GM23248 (cell line): ENCODE measurements around the gene KIZ. TPM values are rescaled to one million over a fixed set of nuclear protein-coding genes. Genes with fewer than 3 reads are reported as not detected.
A peak's percentile ranks its signal among the peaks of the same experiment; 100 is the strongest.

Experiments used
- DNase-seq: peaks from one replicate; pipeline ENCODE4 v3.0.0-alpha.2; 2015
- H2AFZ ChIP-seq: fragments of 200-600 bp; sonication (generic); 2 replicates; pipeline ENCODE4 v1.6.1; 2016; ENCODE audit warnings: antibody characterized with exemption
- H3F3A ChIP-seq: fragments of 200-600 bp; sonication (generic); 2 replicates; pipeline ENCODE4 v1.6.1; 2016; ENCODE audit warnings: mild to moderate bottlenecking, antibody characterized with exemption, mixed run types; ENCODE audit not compliant: insufficient read depth
- H3K27ac ChIP-seq: fragments of 200-600 bp; sonication (generic); 2 replicates; pipeline ENCODE4 v1.5.1; 2016; ENCODE audit warnings: mild to moderate bottlenecking
- H3K27me3 ChIP-seq: fragments of 200-600 bp; sonication (generic); replicated peaks from 2 replicates; pipeline ENCODE4 v1.6.1; 2016; ENCODE audit warnings: mild to moderate bottlenecking; ENCODE audit not compliant: insufficient read depth
- H3K36me3 ChIP-seq: fragments of 200-600 bp; sonication (generic); 2 replicates; pipeline ENCODE4 v1.6.1; 2016; ENCODE audit warnings: low read depth, mild to moderate bottlenecking
- H3K4me1 ChIP-seq: fragments of 200-600 bp; sonication (generic); 2 replicates; pipeline ENCODE4 v1.6.1; 2016; ENCODE audit warnings: mild to moderate bottlenecking; ENCODE audit not compliant: insufficient read depth
- H3K4me2 ChIP-seq: fragments of 200-600 bp; sonication (generic); one replicate; pipeline ENCODE4 v1.6.1; 2016; ENCODE audit warnings: mild to moderate bottlenecking; ENCODE audit not compliant: unreplicated experiment
- H3K4me3 ChIP-seq: fragments of 200-600 bp; sonication (generic); 2 replicates; pipeline ENCODE4 v1.5.1; 2016; ENCODE audit warnings: mild to moderate bottlenecking
- H3K79me2 ChIP-seq: fragments of 200-600 bp; sonication (generic); 2 replicates; pipeline ENCODE4 v1.6.1; 2016; ENCODE audit warnings: mild to moderate bottlenecking; ENCODE audit not compliant: insufficient read depth
- H3K9ac ChIP-seq: fragments of 200-600 bp; sonication (generic); 2 replicates; pipeline ENCODE4 v1.6.1; 2016; ENCODE audit warnings: mild to moderate bottlenecking
- H3K9me2 ChIP-seq: fragments of 200-600 bp; sonication (generic); 2 replicates; pipeline ENCODE4 v1.6.1; 2016; ENCODE audit warnings: mixed run types, mild to moderate bottlenecking, moderate library complexity; ENCODE audit not compliant: insufficient read depth
- H3K9me3 ChIP-seq: fragments of 200-600 bp; sonication (generic); one replicate; pipeline ENCODE4 v1.6.1; 2017; ENCODE audit warnings: low read depth
- H4K20me1 ChIP-seq: fragments of 200-600 bp; sonication (generic); 2 replicates; pipeline ENCODE4 v1.6.0; 2016; ENCODE audit not compliant: insufficient read depth
- EZH2 ChIP-seq: fragments of 200-600 bp; sonication (generic); IDR thresholded peaks from 2 replicates; pipeline ENCODE4 v1.6.1; 2018; ENCODE audit warnings: antibody characterized with exemption, mild to moderate bottlenecking; ENCODE audit not compliant: insufficient read depth, poor library complexity, severe bottlenecking
- EZH2phosphoT487 ChIP-seq: fragments of 200-600 bp; sonication (generic); IDR thresholded peaks from 2 replicates; pipeline ENCODE4 v1.6.1; 2018; ENCODE audit warnings: antibody characterized with exemption, moderate library complexity, mild to moderate bottlenecking, low read depth; ENCODE audit not compliant: insufficient read depth
- WGBS, 2 experiments: methylation state at CpG; one replicate each; pipeline ENCODE4 v1.1.6; 2015 to 2017; ENCODE audit warnings: low lambda C conversion rate in 2 of 2, low coverage in 1 of 2; ENCODE audit errors: missing lambda C conversion rate in 2 of 2; 5-methylcytosine and 5-hydroxymethylcytosine counted together
- in situ Hi-C: fragments of 300-500 bp; cut with MboI; formaldehyde crosslinking; loops from 2 replicates; pipeline ENCODE4 v1.15.0; 2020
- polyA plus RNA-seq: library from polyadenylated mRNA; unstranded; fragments of >200 nt; fragmentation: Nextera tagmentation; extraction: Ambion mirVana; gene quantifications from 2 replicates; pipeline ENCODE4 v1.2.1, GENCODE V29; 2016
- total RNA-seq: library from RNA; depleted of rRNA; stranded (reverse); fragments of >200 nt; shearing (Covaris generic); gene quantifications from 2 replicates; pipeline ENCODE4 v1.2.3, GENCODE V29; 2014

KIZ gene
- total and polyA plus RNA-seq, 2 experiments from 2014 or later = 15.4 to 24.5 TPM

GRCh38 chr20:21191839-21192238 is 66.0 kb downstream of the KIZ start:
- in situ Hi-C loops = no loop called here
- Histone ChIP-seq H3K9ac (no peak overlapping the region), H4K20me1 (no peaks in the 10 kb centered on the region), H3K9me3 (no peaks in the 10 kb centered on the region), H3K4me1 (no peaks in the 10 kb centered on the region), H3F3A (no peaks in the 10 kb centered on the region), H3K27me3 (no peaks in the 10 kb centered on the region), H3K4me3 (no peak overlapping the region), H3K36me3 (no peaks in the 10 kb centered on the region), H2AFZ (no peak overlapping the region), H3K79me2 (no peaks in the 10 kb centered on the region), H3K27ac (no peak overlapping the region), H3K9me2 (no peaks in the 10 kb centered on the region), H3K4me2 (no peak overlapping the region)
- no peak for DNase-seq
- no peak for TF ChIP-seq EZH2
- TF ChIP-seq EZH2phosphoT487 = no peak
- 70 to 74% methylated on average over 5 of the region's 5 CpGs for WGBS, 2 experiments

GRCh38 chr20:21202259-21202658 is 76.4 kb downstream of the KIZ start:
- Histone ChIP-seq H3K4me2 (no peak overlapping the region), H3K9me3 (no peaks in the 10 kb centered on the region), H2AFZ (no peak overlapping the region), H3K79me2 (no peaks in the 10 kb centered on the region), H3K9ac (no peak overlapping the region), H3K4me1 (no peaks in the 10 kb centered on the region), H3K4me3 (no peak overlapping the region), H4K20me1 (no peaks in the 10 kb centered on the region), H3K36me3 (no peaks in the 10 kb centered on the region), H3K27me3 (no peaks in the 10 kb centered on the region), H3F3A (no peaks in the 10 kb centered on the region), H3K27ac (no peak overlapping the region), H3K9me2 (no peaks in the 10 kb centered on the region)
- 67 to 68% methylated on average over 2 of the region's 2 CpGs for WGBS, 2 experiments
- DNase-seq = peak; percentile 39
- in situ Hi-C loops = no loop called here
- no peak for TF ChIP-seq EZH2
- TF ChIP-seq EZH2phosphoT487 = no peak

GRCh38 chr20:21203088-21203656 is 77.3 kb downstream of the KIZ start:
- Histone ChIP-seq H3K79me2 (no peaks in the 10 kb centered on the region), H3K9me2 (no peaks in the 10 kb centered on the region)
- 98% methylated on average over 4 of the region's 4 CpGs for WGBS, 2 experiments

GRCh38 chr20:21206584-21206983 is 80.7 kb downstream of the KIZ start:
- Histone ChIP-seq H3K27ac (no peak overlapping the region), H2AFZ (no peak overlapping the region), H3K9me3 (no peaks in the 10 kb centered on the region), H3F3A (no peaks in the 10 kb centered on the region), H3K4me2 (no peak overlapping the region), H3K9ac (no peak overlapping the region), H3K36me3 (no peaks in the 10 kb centered on the region), H3K4me1 (no peaks in the 10 kb centered on the region), H3K27me3 (no peaks in the 10 kb centered on the region), H3K4me3 (no peak overlapping the region), H3K9me2 (no peaks in the 10 kb centered on the region), H4K20me1 (no peaks in the 10 kb centered on the region), H3K79me2 (no peaks in the 10 kb centered on the region)
- DNase-seq = no peak
- TF ChIP-seq EZH2phosphoT487 (no peak), EZH2 (no peak)
- in situ Hi-C loops = no loop called here
- WGBS, 2 experiments = 75 to 85% methylated on average over 3 of the region's 3 CpGs

More at GRCh38 chr20:21203088-21203656, 77.3 kb downstream of the KIZ start:
- H2AFZ ChIP-seq = no peak overlapping the region
- H4K20me1 ChIP-seq = no peaks in the 10 kb centered on the region
- H3K4me2 ChIP-seq = no peak overlapping the region
- TF ChIP-seq EZH2 (no peak), EZH2phosphoT487 (no peak)
- H3K9me3 ChIP-seq = no peaks in the 10 kb centered on the region
- no peak overlapping the region for H3K27ac ChIP-seq
- in situ Hi-C loops = no loop called here
- H3K4me1 ChIP-seq = no peaks in the 10 kb centered on the region
- no peaks in the 10 kb centered on the region for H3F3A ChIP-seq
- H3K27me3 ChIP-seq = no peaks in the 10 kb centered on the region
- no peaks in the 10 kb centered on the region for H3K36me3 ChIP-seq
- no peak for DNase-seq
- H3K4me3 ChIP-seq = no peak overlapping the region
- H3K9ac ChIP-seq = no peak overlapping the region

GRCh38 chr20:21208999-21209398 is 83.1 kb downstream of the KIZ start:
- in situ Hi-C loops = no loop called here
- no peak overlapping the region for H2AFZ ChIP-seq
- H3K27me3 ChIP-seq = no peaks in the 10 kb centered on the region
- H3K9me2 ChIP-seq = no peaks in the 10 kb centered on the region
- no peaks in the 10 kb centered on the region for H3K79me2 ChIP-seq
- H3K4me3 ChIP-seq = no peak overlapping the region
- no peaks in the 10 kb centered on the region for H3K36me3 ChIP-seq
- no peak for DNase-seq
- no peaks in the 10 kb centered on the region for H4K20me1 ChIP-seq
- no peaks in the 10 kb centered on the region for H3K9me3 ChIP-seq
- WGBS, 2 experiments = 70% methylated on average over 3 of the region's 3 CpGs
- no peak overlapping the region for H3K27ac ChIP-seq
- H3K4me2 ChIP-seq = no peak overlapping the region
- H3K9ac ChIP-seq = no peak overlapping the region
- no peaks in the 10 kb centered on the region for H3F3A ChIP-seq
- no peaks in the 10 kb centered on the region for H3K4me1 ChIP-seq
- TF ChIP-seq EZH2 = no peak
- no peak for TF ChIP-seq EZH2phosphoT487
